Ishikawa (cell line): ENCODE results near the gene SYTL3.

ENCODE experiments used
- CEBPB ChIP-seq: IDR thresholded peaks from 2 replicates; pipeline ENCODE4 v1.6.1; 2012
- CREB1 ChIP-seq: IDR thresholded peaks from 2 replicates; pipeline ENCODE4 v1.6.1; 2012; ENCODE audit warnings: low read depth
- EGR1 ChIP-seq: IDR thresholded peaks from 2 replicates; pipeline ENCODE4 v1.6.1; 2012
- EP300 ChIP-seq: IDR thresholded peaks from 2 replicates; pipeline ENCODE4 v1.6.1; 2012; ENCODE audit warnings: borderline replicate concordance
- FOXM1 ChIP-seq: IDR thresholded peaks from 2 replicates; pipeline ENCODE4 v1.6.1; 2012; ENCODE audit warnings: low read depth, borderline replicate concordance
- NFIC ChIP-seq: IDR thresholded peaks from 2 replicates; pipeline ENCODE4 v1.6.1; 2012
- RAD21 ChIP-seq: IDR thresholded peaks from 2 replicates; pipeline ENCODE4 v1.6.1; 2012; ENCODE audit warnings: low read depth
- TAF1 ChIP-seq: IDR thresholded peaks from 2 replicates; pipeline ENCODE4 v1.6.1; 2012; ENCODE audit warnings: low read depth, mild to moderate bottlenecking
- TCF12 ChIP-seq: IDR thresholded peaks from 2 replicates; pipeline ENCODE4 v1.6.1; 2012; ENCODE audit warnings: low read depth
- TEAD4 ChIP-seq: IDR thresholded peaks from 2 replicates; pipeline ENCODE4 v1.6.1; 2012
- YY1 ChIP-seq: IDR thresholded peaks from 2 replicates; pipeline ENCODE4 v1.6.1; 2012; ENCODE audit warnings: low read depth
- ZBTB7A ChIP-seq: IDR thresholded peaks from 2 replicates; pipeline ENCODE4 v1.6.1; 2012; ENCODE audit warnings: low read depth
- TF ChIP-seq, protein P1 (sequence below): IDR thresholded peaks from 2 replicates; pipeline ENCODE4 v1.6.1; 2012; ENCODE audit warnings: low read depth, mild to moderate bottlenecking
- TF ChIP-seq, protein P2 (sequence below): IDR thresholded peaks from 2 replicates; pipeline ENCODE4 v1.6.1; 2012
- TF ChIP-seq, protein P3 (sequence below): IDR thresholded peaks from 2 replicates; pipeline ENCODE4 v1.6.1; 2012

The SYTL3 gene

DNA sequence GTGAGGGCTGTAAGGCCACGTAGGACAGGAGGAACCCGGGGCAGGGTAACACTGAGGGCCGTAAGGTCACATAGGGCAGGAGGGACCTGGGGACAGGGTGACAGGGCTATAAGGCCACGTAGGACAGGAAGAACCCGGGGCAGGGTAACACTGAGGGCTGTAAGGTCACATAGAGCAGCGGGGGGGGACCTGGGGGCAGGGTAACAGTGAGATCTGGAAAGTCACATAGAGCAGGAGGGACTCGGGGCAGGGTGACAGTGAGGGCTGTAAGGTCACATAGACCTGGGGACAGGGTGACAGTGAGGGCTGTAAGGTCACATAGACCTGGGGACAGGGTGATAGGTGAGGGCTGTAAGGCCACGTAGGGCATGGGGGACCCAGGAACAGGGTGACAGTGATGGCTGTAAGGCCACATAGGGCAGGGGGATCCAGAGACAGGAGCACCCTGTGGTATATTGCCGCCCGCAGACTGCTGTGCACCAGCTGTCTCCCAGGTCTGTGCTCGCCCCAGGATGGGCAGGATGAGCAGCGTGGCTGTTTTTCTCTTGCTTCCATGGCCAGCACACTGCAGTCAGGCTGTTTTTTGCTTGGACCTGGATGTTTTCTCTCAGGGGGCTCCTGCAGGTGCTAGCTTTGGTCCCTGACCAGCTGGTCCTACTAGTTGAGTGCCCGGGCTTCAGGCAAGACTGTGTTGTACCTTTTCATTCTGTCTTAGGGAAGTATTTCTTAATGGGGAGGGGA is 55.7 kb downstream of the SYTL3 start:
- TF ChIP-seq NFIC (no peak), CREB1 (no peak), FOXM1 (no peak), CEBPB (no peak), EGR1 (no peak), EP300 (no peak), RAD21 (no peak), TEAD4 (no peak), ZBTB7A (no peak), YY1 (no peak), TCF12 (no peak), TAF1 (no peak)
- TF ChIP-seq, protein P1, sequence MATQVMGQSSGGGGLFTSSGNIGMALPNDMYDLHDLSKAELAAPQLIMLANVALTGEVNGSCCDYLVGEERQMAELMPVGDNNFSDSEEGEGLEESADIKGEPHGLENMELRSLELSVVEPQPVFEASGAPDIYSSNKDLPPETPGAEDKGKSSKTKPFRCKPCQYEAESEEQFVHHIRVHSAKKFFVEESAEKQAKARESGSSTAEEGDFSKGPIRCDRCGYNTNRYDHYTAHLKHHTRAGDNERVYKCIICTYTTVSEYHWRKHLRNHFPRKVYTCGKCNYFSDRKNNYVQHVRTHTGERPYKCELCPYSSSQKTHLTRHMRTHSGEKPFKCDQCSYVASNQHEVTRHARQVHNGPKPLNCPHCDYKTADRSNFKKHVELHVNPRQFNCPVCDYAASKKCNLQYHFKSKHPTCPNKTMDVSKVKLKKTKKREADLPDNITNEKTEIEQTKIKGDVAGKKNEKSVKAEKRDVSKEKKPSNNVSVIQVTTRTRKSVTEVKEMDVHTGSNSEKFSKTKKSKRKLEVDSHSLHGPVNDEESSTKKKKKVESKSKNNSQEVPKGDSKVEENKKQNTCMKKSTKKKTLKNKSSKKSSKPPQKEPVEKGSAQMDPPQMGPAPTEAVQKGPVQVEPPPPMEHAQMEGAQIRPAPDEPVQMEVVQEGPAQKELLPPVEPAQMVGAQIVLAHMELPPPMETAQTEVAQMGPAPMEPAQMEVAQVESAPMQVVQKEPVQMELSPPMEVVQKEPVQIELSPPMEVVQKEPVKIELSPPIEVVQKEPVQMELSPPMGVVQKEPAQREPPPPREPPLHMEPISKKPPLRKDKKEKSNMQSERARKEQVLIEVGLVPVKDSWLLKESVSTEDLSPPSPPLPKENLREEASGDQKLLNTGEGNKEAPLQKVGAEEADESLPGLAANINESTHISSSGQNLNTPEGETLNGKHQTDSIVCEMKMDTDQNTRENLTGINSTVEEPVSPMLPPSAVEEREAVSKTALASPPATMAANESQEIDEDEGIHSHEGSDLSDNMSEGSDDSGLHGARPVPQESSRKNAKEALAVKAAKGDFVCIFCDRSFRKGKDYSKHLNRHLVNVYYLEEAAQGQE = no peak
- TF ChIP-seq, protein P2, sequence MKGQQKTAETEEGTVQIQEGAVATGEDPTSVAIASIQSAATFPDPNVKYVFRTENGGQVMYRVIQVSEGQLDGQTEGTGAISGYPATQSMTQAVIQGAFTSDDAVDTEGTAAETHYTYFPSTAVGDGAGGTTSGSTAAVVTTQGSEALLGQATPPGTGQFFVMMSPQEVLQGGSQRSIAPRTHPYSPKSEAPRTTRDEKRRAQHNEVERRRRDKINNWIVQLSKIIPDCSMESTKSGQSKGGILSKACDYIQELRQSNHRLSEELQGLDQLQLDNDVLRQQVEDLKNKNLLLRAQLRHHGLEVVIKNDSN = no peak
- TF ChIP-seq, protein P3, sequence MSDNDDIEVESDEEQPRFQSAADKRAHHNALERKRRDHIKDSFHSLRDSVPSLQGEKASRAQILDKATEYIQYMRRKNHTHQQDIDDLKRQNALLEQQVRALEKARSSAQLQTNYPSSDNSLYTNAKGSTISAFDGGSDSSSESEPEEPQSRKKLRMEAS = no peak

DNA sequence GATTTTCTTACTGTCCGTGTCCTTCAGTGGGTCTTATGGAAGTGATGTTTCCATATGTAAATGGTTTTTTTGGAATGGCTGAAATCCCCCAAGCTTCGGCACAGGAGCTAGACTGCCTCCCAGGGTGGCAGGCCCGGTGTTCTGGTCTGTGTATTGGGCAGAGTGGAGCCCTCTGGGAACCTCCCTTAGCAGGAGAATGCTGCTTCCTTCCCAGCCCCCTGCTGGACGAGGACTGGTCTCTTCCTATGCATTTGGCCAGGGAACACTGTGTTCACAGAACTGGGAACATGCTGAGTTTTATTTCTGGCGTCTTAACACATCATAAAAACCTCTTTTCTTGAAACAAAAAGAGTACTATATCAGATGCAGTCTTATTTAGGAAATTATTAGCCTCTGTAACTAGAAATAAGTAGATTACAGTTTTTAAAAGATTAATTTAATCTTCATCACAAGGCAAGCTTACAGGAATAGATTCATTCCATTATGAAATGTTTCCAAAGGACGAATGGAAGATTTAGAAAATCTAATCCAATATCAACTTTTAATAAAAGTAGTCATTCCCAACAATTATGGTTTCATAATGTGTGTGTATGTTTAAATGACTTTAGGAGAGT is 56.6 kb downstream of the SYTL3 start:
- TF ChIP-seq RAD21 (peak; percentile 17; the same call in 1 of the 2 replicates), NFIC (no peak)

DNA sequence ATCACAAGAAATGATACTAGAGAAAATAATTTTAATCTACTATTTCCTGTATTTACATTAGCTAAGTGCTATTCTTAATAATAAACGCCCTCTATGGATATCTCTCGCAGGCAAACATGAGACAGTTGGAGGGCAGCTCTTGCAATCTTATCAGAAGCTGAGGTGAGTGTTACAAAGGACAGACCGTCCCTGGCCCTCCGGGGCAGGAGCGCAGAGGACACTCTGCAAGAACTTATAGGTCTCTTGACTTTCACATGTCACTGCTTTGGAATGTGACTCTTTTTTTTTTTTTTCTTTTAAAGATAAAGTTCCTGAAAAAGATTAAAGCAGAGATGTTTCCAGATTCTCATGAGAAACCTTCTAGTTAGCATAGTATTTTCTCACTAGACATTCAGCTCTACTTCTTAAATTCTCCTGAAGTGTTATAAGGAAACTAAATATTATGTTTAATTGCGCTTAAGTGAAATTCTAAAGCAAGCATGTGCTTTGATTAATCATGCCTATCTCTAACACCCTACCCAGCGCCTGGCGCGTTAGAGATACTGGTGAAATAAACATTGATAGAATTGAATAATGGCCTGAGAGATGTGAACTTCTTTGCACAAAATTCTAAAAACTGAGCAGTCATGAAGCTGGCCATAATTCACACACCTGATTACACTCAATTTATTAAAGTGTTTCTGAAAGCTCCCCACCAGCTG is 57.4 kb downstream of the SYTL3 start:
- TF ChIP-seq TAF1 = no peak
- TF ChIP-seq, protein P2 = no peak
- no peak for TF ChIP-seq EGR1
- TF ChIP-seq, protein P3 = peak; percentile 23; the same call in 1 of the 2 replicates
- no peak for TF ChIP-seq CEBPB
- no peak for TF ChIP-seq CREB1
- no peak for TF ChIP-seq TCF12
- no peak for TF ChIP-seq EP300
- no peak for TF ChIP-seq NFIC
- peak; percentile 59 for TF ChIP-seq TEAD4

DNA sequence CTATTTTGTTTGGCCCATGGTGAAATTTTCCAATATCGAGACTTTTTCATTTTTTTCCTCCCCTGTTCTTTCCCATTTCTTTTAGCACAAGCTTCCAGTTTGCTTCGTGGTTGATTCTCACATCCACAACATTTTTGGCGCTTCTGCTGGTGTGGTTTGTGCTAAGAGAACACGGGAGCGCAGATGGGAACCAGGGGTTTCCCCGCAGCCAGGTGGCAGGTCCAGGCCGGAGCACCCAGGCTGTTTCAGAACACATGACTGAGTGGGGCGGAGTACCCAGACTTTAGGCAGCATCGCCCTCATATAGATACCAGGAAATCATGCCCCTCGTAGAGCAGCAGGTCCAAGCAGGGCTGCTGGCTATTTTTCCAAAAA is 58.0 kb downstream of the SYTL3 start:
- TF ChIP-seq FOXM1 (no peak), NFIC (no peak), CREB1 (no peak), ZBTB7A (no peak), YY1 (no peak), RAD21 (no peak)
- TF ChIP-seq, protein P1 = no peak

DNA sequence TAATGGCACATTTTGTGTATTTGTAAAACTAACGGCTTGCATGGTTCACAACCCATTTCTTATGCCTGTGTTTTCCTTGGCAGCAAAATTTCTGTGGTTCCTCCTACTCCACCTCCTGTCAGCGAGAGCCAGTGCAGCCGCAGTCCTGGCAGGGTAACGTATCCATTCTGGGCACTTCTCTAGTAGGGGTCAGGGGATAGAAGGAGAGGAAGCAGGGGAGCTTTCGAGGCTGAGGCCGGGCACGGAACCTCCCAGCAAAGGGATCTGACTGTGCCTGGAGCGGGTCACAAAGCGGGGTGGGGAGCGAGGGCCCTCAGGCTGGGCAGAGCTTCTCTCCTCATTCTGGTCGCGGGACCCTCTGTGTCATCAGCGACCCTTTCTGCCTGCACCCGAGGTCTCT is 58.4 kb downstream of the SYTL3 start:
- TF ChIP-seq FOXM1 (no peak), TAF1 (no peak), CREB1 (no peak)
- TF ChIP-seq, protein P3 = no peak
- TF ChIP-seq, protein P2 = no peak
